Measurements from ENCODE around the gene CACNA1B. TPM values are rescaled to one million over a fixed set of nuclear protein-coding genes. Genes with fewer than 3 reads are reported as not detected.

Gene CACNA1B
- polyA plus RNA-seq, 1 experiment: 0.01 TPM

DNA sequence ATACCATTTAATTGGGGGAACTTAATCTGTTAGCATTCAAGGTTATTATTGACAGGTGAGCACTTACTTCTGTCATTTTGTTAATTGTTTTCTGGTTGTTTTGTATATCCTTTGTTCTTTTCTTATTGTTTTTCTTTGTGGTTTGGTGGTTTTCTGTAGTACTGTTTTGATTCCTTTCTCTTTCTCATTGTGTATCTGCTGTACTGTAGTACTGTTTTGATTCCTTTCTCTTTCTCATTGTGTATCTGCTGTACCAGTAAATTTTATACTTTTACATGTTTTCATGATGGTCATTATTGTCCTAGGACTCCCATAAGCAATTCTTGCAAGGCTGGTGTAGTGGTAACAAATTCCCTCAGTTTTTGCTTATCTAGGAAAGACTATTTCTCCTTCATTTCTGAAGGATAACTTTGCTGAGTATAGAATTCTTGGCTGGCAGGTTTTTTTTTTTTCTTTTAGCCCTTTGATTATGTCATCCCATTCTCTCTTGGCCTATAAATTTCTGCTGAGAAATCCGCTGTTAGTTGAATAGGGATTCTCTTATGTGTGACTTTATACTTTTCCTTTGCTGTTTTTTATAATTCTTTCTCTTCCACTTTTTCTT is 24.1 kb upstream of the CACNA1B start:
- TF ChIP-seq, protein P1, sequence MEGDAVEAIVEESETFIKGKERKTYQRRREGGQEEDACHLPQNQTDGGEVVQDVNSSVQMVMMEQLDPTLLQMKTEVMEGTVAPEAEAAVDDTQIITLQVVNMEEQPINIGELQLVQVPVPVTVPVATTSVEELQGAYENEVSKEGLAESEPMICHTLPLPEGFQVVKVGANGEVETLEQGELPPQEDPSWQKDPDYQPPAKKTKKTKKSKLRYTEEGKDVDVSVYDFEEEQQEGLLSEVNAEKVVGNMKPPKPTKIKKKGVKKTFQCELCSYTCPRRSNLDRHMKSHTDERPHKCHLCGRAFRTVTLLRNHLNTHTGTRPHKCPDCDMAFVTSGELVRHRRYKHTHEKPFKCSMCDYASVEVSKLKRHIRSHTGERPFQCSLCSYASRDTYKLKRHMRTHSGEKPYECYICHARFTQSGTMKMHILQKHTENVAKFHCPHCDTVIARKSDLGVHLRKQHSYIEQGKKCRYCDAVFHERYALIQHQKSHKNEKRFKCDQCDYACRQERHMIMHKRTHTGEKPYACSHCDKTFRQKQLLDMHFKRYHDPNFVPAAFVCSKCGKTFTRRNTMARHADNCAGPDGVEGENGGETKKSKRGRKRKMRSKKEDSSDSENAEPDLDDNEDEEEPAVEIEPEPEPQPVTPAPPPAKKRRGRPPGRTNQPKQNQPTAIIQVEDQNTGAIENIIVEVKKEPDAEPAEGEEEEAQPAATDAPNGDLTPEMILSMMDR (IDR thresholded peaks at IDR 0.05; ENCODE audit: insufficient read depth, low read depth, low read length): no peak
- DNase-seq (ENCODE audit: low read depth): no peak
- ChIA-PET POLR2A (no interaction called here), CTCF (no interaction called here)
- Histone ChIP-seq H3K36me3 (ENCODE audit: control insufficient read depth, insufficient read depth, low read length) (no peaks in the 10 kb centered on the region), H3K27me3 (ENCODE audit: control insufficient read depth, insufficient read depth, low read length) (no peaks in the 10 kb centered on the region), H3K4me3 (ENCODE audit: low read depth, low read length) (no peak overlapping the region)

DNA sequence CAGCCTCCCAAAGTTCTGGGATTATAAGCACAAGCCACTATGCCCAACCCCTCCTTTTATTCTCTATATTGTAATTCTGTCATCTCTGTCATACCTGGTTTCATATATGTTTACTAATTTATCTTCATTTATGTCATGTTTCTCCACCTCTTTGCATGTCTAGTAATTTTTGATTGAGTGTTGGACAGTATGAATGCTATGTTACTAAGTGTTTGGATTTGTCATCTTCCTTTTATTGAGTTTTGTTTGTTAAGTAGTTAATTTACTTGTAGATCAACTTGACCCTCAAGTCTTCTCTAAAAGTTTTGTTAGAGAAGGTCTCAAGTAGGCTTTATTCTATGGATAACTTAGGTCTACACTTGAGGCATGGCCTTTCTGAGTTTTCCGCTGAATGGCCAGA is 17.2 kb upstream of the CACNA1B start:
- ChIA-PET CTCF (no interaction called here), POLR2A (no interaction called here)
- Histone ChIP-seq H3K36me3 (ENCODE audit: control insufficient read depth, insufficient read depth, low read length) (no peaks in the 10 kb centered on the region), H3K4me3 (ENCODE audit: low read depth, low read length) (no peak overlapping the region), H3K27me3 (ENCODE audit: control insufficient read depth, insufficient read depth, low read length) (no peaks in the 10 kb centered on the region)
- TF ChIP-seq, protein P1 (IDR thresholded peaks at IDR 0.05; ENCODE audit: insufficient read depth, low read depth, low read length): no peak
- DNase-seq (ENCODE audit: low read depth): no peak

DNA sequence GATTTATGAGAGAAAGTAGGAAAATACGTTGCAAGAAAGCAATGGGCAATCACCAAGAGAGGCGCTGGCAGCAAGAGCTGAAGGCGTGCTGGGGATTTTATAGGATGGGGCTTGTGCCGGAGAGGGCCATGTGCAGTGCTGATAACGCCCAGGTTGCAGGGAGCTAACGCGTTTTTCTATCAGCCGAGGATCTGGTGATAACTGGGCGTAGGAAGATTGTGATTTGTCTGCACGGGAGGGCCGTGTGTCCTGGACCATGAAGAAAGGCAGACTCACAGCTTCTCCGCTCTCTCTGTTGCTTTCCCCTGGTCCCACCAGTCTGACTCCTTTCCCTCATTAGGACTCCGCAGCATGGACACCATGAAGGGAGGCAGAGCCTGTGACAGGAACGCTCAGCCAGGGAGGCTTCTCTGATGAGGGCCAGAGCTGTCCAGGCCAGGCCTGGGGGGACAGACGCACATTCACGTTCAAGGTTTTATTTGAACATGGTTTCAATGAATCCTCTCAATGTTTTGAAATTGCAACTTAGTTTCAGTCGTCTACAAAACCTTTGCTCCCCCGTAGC is 11.9 kb upstream of the CACNA1B start:
- CTCF ChIA-PET: no interaction called here
- H3K36me3 ChIP-seq (ENCODE audit: control insufficient read depth, insufficient read depth, low read length): no peaks in the 10 kb centered on the region
- POLR2A ChIA-PET: no interaction called here
- no peak for DNase-seq (ENCODE audit: low read depth)
- no peaks in the 10 kb centered on the region for H3K27me3 ChIP-seq (ENCODE audit: control insufficient read depth, insufficient read depth, low read length)
- TF ChIP-seq, protein P1 (IDR thresholded peaks at IDR 0.05; ENCODE audit: insufficient read depth, low read depth, low read length): no peak
- no peak overlapping the region for H3K4me3 ChIP-seq (ENCODE audit: low read depth, low read length)

DNA sequence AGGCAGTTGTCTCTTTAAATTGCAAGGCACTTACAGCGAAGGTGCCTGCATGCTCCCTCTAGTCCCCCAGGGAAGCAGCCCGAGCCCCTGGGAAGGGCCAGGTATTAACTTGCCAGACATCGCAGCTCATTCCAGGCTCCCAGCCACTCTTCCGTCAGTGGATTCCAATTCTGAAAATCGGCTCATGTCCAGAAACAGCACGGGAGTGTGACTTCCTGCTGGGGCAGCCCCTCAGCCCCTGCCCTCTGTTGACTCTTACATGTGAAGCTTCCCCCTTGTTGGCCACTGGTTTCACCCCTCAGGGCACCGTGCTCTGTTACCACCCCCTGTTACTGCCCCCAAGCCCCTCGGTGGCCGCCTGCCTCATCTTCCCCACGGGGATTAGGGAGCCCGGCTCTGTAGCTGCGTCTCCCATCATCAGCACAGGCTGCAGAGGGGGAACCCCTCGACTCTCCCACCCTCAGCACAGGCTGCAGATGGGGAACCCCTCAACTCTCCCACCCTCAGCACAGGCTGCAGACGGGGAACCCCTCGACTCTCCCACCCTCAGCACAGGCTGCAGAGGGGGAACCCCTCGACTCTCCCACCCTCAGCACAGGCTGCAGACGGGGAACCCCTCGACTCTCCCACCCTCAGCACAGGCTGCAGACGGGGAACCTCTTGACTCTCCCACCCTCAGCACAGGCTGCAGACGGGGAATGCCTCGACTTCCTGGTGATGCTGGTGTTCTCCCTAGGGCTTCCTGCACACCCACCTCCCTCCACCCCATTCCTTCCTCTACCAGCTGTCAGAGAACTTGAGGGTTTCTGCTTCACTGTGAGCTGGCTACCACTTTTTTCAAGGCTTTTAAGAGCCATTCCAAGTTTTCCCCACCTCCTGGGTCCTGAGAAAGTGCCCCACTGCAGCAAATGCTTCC is 11.1 kb upstream of the CACNA1B start:
- no peaks in the 10 kb centered on the region for H3K36me3 ChIP-seq (ENCODE audit: control insufficient read depth, insufficient read depth, low read length)
- no peaks in the 10 kb centered on the region for H3K27me3 ChIP-seq (ENCODE audit: control insufficient read depth, insufficient read depth, low read length)
- TF ChIP-seq, protein P1 (IDR thresholded peaks at IDR 0.05; ENCODE audit: insufficient read depth, low read depth, low read length): no peak
- POLR2A ChIA-PET: no interaction called here
- no peak overlapping the region for H3K4me3 ChIP-seq (ENCODE audit: low read depth, low read length)
- CTCF ChIA-PET: no interaction called here
- DNase-seq (ENCODE audit: low read depth): no peak

DNA sequence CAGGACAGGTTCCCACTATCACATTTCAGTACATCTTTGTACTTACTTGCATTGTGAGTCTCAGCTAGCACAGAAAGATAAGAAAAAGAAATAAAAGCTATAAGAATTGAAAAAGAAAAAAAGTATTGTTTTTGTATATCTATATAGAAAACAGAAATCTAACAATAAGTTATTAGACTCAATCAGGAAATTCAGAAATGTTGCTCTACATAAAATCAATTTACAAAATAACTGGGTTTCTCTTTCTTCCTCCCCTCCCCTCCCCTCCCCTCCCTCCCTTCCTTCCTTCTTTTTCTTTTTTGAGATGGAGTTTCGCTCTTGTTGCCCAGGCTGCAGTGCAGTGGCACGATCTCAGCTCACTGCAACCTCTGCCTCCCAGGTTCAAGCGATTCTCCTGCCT is 7.2 kb upstream of the CACNA1B start:
- TF ChIP-seq, protein P1 (IDR thresholded peaks at IDR 0.05; ENCODE audit: insufficient read depth, low read depth, low read length): no peak
- POLR2A ChIA-PET: no interaction called here
- CTCF ChIA-PET: no interaction called here
- no peaks in the 10 kb centered on the region for H3K36me3 ChIP-seq (ENCODE audit: control insufficient read depth, insufficient read depth, low read length)
- H3K27me3 ChIP-seq (ENCODE audit: control insufficient read depth, insufficient read depth, low read length): no peaks in the 10 kb centered on the region
- DNase-seq (ENCODE audit: low read depth): no peak
- no peak overlapping the region for H3K4me3 ChIP-seq (ENCODE audit: low read depth, low read length)
